Caco-2 (cell line): Measurements from ENCODE around the gene BAHCC1. TPM values are rescaled to one million over a fixed set of nuclear protein-coding genes. Genes with fewer than 3 reads are reported as not detected.

Experiments
- BruUV-seq: library from RNA; stranded (reverse); fragments of 400-500 nt; replicated peaks from 2 replicates; lab custom pipeline; 2021; lab: Mats Ljungman, UMichigan
- CTCF ChIA-PET: fragments of 300-600 bp; sonication (Branson Sonifier 250); formaldehyde crosslinking; loops from one replicate; lab custom pipeline; 2022; ENCODE audit warnings: antibody characterized with exemption; lab: Charles Lee
- POLR2A ChIA-PET: fragments of 300-600 bp; sonication (Branson Sonifier 250); formaldehyde crosslinking; loops from one replicate; lab custom pipeline; 2022; ENCODE audit warnings: antibody characterized with exemption; lab: Charles Lee
- DNase-seq, 2 experiments: peaks; one replicate each; pipeline versions ENCODE4 v3.0.0 to v3.0.0-alpha.2; 2020 to 2022
- H3K27me3 ChIP-seq: replicated peaks from 2 replicates; pipeline ENCODE4 v1.6.0; 2011; ENCODE audit warnings: low read length; ENCODE audit not compliant: control insufficient read depth, insufficient read depth
- H3K36me3 ChIP-seq: 2 replicates; pipeline ENCODE4 v1.5.1; 2011; ENCODE audit warnings: low read length; ENCODE audit not compliant: control insufficient read depth, insufficient read depth
- H3K4me1 ChIP-seq: fragments of 250-450 bp; sonication (Bioruptor Pico); 2 replicates; pipeline ENCODE4 v1.5.1; 2020; ENCODE audit warnings: mild to moderate bottlenecking
- H3K4me3 ChIP-seq: 2 replicates; pipeline ENCODE4 v1.5.1; 2011; ENCODE audit warnings: low read depth, mild to moderate bottlenecking, control low read depth, low read length
- H3K9me3 ChIP-seq: fragments of 250-450 bp; sonication (Bioruptor Pico); 2 replicates; pipeline ENCODE4 v1.5.1; 2020; ENCODE audit warnings: mild to moderate bottlenecking, moderate library complexity
- H3K27ac Mint-ChIP-seq: one replicate; pipeline ENCODE4 v1.8.0; 2022; ENCODE audit warnings: mixed read lengths; ENCODE audit not compliant: unreplicated experiment
- H3K27me3 Mint-ChIP-seq: one replicate; pipeline ENCODE4 v1.8.0; 2022; ENCODE audit warnings: mixed read lengths; ENCODE audit not compliant: insufficient read depth, unreplicated experiment
- H3K36me3 Mint-ChIP-seq: one replicate; pipeline ENCODE4 v1.8.0; 2022; ENCODE audit warnings: mild to moderate bottlenecking, mixed read lengths; ENCODE audit not compliant: insufficient read depth, unreplicated experiment
- H3K4me1 Mint-ChIP-seq: one replicate; pipeline ENCODE4 v1.8.0; 2022; ENCODE audit warnings: low read depth, mixed read lengths; ENCODE audit not compliant: unreplicated experiment
- H3K4me3 Mint-ChIP-seq: one replicate; pipeline ENCODE4 v1.8.0; 2022; ENCODE audit warnings: mild to moderate bottlenecking, moderate library complexity, mixed read lengths; ENCODE audit not compliant: unreplicated experiment
- H3K9me3 Mint-ChIP-seq: one replicate; pipeline ENCODE4 v1.8.0; 2022; ENCODE audit warnings: mixed read lengths; ENCODE audit not compliant: unreplicated experiment
- intact Hi-C: fragments of 100-400 bp; cut with micrococcal nuclease; formaldehyde crosslinking; loops from one replicate; pipeline ENCODE4 v1.10.0; 2022; ENCODE audit not compliant: unreplicated experiment
- total RNA-seq: library from RNA; stranded (reverse); gene quantifications from 2 replicates; pipeline ENCODE4 v1.2.3, GENCODE V29; 2022
- TF ChIP-seq, protein P1 (sequence below), 2 experiments: fragments of 200-600 bp in 1 of 2; IDR thresholded peaks; 1 replicate in 1 of 2; 2 replicates in 1 of 2; pipeline versions ENCODE4 v1.5.1 to v1.8.0; 2011 to 2022; ENCODE audit warnings: antibody characterized with exemption in 1 of 2, control low read depth in 1 of 2, inconsistent platforms in 1 of 2, low read depth in 1 of 2, low read length in 1 of 2, mild to moderate bottlenecking in 1 of 2, moderate library complexity in 1 of 2; ENCODE audit not compliant: insufficient read depth in 1 of 2, severe bottlenecking in 1 of 2, unreplicated experiment in 1 of 2

BAHCC1 gene
- total RNA-seq, 1 experiment from 2014 or later = 10.2 TPM

DNA sequence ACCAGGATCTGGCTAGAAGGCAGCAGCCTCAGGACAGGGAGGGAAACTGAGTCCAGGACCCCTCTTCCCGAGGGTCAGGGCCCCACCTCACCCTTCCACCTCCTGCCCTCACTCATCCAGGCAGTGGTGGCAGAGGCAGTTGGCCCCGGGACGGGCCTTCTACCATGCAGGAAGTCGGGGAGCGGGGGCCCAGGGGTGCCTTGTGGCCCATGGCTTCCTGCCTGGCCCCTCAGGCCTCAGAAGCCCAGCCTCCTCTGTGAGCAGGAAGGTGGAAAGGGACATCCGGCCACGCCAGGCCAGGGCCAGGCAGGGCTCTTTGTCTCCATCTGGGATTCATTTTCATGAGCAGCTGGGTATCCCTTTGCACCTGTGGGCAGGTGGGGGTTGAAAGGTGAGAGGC, 58.5 kb downstream of the BAHCC1 start:
- no peaks in the 10 kb centered on the region for H3K27me3 ChIP-seq
- H3K4me1 Mint-ChIP-seq = no peaks in the 10 kb centered on the region
- ChIA-PET CTCF (interaction anchor here (1.9 kb wide), 1 partner anchor 13 kb away, joined by 6 read pairs; no protein-coding TSS in a partner anchor), POLR2A (no interaction called here)
- DNase-seq = no peak
- no peak overlapping the region for H3K4me3 ChIP-seq
- no peak overlapping the region for H3K27ac Mint-ChIP-seq
- BruUV-seq = no TSS peak
- H3K9me3 ChIP-seq = no peaks in the 10 kb centered on the region
- H3K4me1 ChIP-seq = peaks cover 10% of the 10 kb centered on the region; the same call in 1 of the 2 replicates
- no peaks in the 10 kb centered on the region for H3K9me3 Mint-ChIP-seq
- H3K36me3 ChIP-seq = no peaks in the 10 kb centered on the region
- intact Hi-C loops = no loop called here
- no peak overlapping the region for H3K4me3 Mint-ChIP-seq
- TF ChIP-seq, protein P1, sequence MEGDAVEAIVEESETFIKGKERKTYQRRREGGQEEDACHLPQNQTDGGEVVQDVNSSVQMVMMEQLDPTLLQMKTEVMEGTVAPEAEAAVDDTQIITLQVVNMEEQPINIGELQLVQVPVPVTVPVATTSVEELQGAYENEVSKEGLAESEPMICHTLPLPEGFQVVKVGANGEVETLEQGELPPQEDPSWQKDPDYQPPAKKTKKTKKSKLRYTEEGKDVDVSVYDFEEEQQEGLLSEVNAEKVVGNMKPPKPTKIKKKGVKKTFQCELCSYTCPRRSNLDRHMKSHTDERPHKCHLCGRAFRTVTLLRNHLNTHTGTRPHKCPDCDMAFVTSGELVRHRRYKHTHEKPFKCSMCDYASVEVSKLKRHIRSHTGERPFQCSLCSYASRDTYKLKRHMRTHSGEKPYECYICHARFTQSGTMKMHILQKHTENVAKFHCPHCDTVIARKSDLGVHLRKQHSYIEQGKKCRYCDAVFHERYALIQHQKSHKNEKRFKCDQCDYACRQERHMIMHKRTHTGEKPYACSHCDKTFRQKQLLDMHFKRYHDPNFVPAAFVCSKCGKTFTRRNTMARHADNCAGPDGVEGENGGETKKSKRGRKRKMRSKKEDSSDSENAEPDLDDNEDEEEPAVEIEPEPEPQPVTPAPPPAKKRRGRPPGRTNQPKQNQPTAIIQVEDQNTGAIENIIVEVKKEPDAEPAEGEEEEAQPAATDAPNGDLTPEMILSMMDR (IDR thresholded peaks at IDR 0.05; ENCODE audit: insufficient read depth in 1 of 2, low read depth in 1 of 2, low read length in 1 of 2, severe bottlenecking in 1 of 2, unreplicated experiment in 1 of 2) = no peak
- no peaks in the 10 kb centered on the region for H3K27me3 Mint-ChIP-seq
- H3K36me3 Mint-ChIP-seq = peaks cover 9% of the 10 kb centered on the region

DNA sequence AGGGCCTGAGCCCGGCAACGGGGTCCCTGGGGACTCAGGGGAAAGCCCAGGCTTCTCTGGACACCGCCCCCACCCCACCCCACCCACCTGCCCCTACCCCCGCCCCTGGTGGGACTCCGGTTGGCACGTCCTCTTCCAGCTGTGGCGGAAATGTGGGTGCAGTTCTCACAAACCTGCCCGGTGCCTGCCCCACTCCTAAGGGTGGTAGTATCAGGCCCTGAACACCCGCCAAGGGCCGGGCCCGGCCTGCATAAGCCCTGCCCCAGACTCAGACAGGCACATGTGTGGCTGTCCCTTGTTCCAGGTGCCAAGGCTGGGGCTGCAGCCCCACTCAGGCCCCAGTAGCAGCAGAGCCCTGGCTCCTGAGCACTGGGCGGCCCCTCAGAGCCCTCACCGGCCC, 59.2 kb downstream of the BAHCC1 start:
- no peaks in the 10 kb centered on the region for H3K9me3 ChIP-seq
- intact Hi-C loops = no loop called here
- H3K36me3 ChIP-seq = no peaks in the 10 kb centered on the region; the same call in 1 of the 2 replicates
- no peak overlapping the region for H3K4me3 ChIP-seq
- Mint-ChIP-seq H3K4me3 (no peak overlapping the region), H3K36me3 (peaks cover 6% of the 10 kb centered on the region), H3K4me1 (no peaks in the 10 kb centered on the region), H3K27ac (no peak overlapping the region), H3K27me3 (no peaks in the 10 kb centered on the region), H3K9me3 (no peaks in the 10 kb centered on the region)
- no peak for DNase-seq
- ChIA-PET POLR2A (no interaction called here), CTCF (no interaction called here)
- peaks cover 10% of the 10 kb centered on the region; the same call in 1 of the 2 replicates for H3K4me1 ChIP-seq
- no TSS peak for BruUV-seq
- H3K27me3 ChIP-seq = no peaks in the 10 kb centered on the region
- TF ChIP-seq, protein P1 (IDR thresholded peaks at IDR 0.05; ENCODE audit: insufficient read depth in 1 of 2, low read depth in 1 of 2, low read length in 1 of 2, severe bottlenecking in 1 of 2, unreplicated experiment in 1 of 2) = no peak

DNA sequence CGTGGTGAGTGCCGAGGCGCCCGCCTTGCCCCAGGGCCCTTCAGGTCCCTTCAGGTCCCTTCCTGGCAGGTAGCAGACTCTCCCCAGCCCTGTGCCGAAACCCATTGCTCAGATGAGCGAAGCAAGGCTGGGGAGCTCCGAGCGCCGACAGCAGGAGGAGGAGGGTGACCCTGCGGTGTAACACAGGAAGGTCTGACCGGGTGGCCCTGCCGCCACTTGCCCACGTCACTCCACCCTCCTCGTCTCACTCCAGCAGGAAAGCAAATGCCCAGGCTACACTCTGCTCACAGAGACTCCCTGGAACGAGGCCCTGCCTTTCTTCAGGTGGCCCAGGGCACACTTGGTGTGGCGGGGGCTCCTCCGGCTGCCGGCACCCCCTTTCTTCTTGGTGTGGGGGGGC, 60.1 kb downstream of the BAHCC1 start:
- H3K27ac Mint-ChIP-seq = no peak overlapping the region
- intact Hi-C loops = no loop called here
- no peaks in the 10 kb centered on the region for H3K9me3 Mint-ChIP-seq
- peaks cover 11% of the 10 kb centered on the region for H3K36me3 Mint-ChIP-seq
- ChIA-PET POLR2A (no interaction called here), CTCF (no interaction called here)
- no peak for DNase-seq
- TF ChIP-seq, protein P1 (IDR thresholded peaks at IDR 0.05; ENCODE audit: insufficient read depth in 1 of 2, low read depth in 1 of 2, low read length in 1 of 2, severe bottlenecking in 1 of 2, unreplicated experiment in 1 of 2) = no peak
- H3K27me3 Mint-ChIP-seq = no peaks in the 10 kb centered on the region
- H3K4me3 Mint-ChIP-seq = no peak overlapping the region
- no peaks in the 10 kb centered on the region for H3K4me1 Mint-ChIP-seq
- Histone ChIP-seq H3K4me3 (no peak overlapping the region), H3K9me3 (no peaks in the 10 kb centered on the region), H3K4me1 (peaks cover 10% of the 10 kb centered on the region; the same call in 1 of the 2 replicates), H3K36me3 (no peaks in the 10 kb centered on the region; the same call in 1 of the 2 replicates), H3K27me3 (no peaks in the 10 kb centered on the region)
- BruUV-seq = no TSS peak
